ENCODE results near the gene KRT38.

Gene KRT38

GRCh38 chr17:41486316-41486715, 45.5 kb upstream of the KRT38 start:
- no peaks in the 10 kb centered on the region for H3K36me3 ChIP-seq (ENCODE audit: insufficient read depth, low read length)
- no peak for DNase-seq
- H3K4me3 ChIP-seq (ENCODE audit: low read depth in 1 of 2, low read length in 2 of 2), result no peak overlapping the region
- H3K4me1 ChIP-seq (ENCODE audit: insufficient read depth, low read length), result no peaks in the 10 kb centered on the region
- H3K27me3 ChIP-seq (ENCODE audit: insufficient read depth, low read length, poor library complexity), result peaks cover 15% of the 10 kb centered on the region
- no peak overlapping the region for H2AFZ ChIP-seq (ENCODE audit: low read depth, low read length)
- no peak overlapping the region for H3K4me2 ChIP-seq (ENCODE audit: insufficient read depth, low read length)
- H3K27ac ChIP-seq (ENCODE audit: low read length), result no peak overlapping the region
- no peaks in the 10 kb centered on the region for H3K79me2 ChIP-seq (ENCODE audit: insufficient read depth, low read length)
- 0 out of 2 replicates have a peak, but pooled peaks cover 4% of the 10 kb centered on the region for H4K20me1 ChIP-seq (ENCODE audit: insufficient read depth, low read length)
- H3K9ac ChIP-seq (ENCODE audit: low read depth, low read length), result no peak overlapping the region
- TF ChIP-seq CTCF (IDR thresholded peaks at IDR 0.05; ENCODE audit: borderline replicate concordance, extremely low read depth, low read length, poor library complexity, severe bottlenecking) (no peak), EZH2 (IDR thresholded peaks at IDR 0.05; ENCODE audit: borderline replicate concordance, low read depth, low read length, severe bottlenecking) (no peak)
- no peaks in the 10 kb centered on the region for H3K9me3 ChIP-seq (ENCODE audit: insufficient read depth, low read length, severe bottlenecking)
- no peak for ATAC-seq (ENCODE audit: insufficient read depth, low read depth)

- 0 out of 2 replicates have a peak, but pooled peaks cover 4% of the 10 kb centered on the region for H4K20me1 ChIP-seq (ENCODE audit: insufficient read depth, low read length)
- H3K9ac ChIP-seq (ENCODE audit: low read depth, low read length), result no peak overlapping the region
- H3K27me3 ChIP-seq (ENCODE audit: insufficient read depth, low read length, poor library complexity), result peaks cover 8% of the 10 kb centered on the region
- TF ChIP-seq EZH2 (IDR thresholded peaks at IDR 0.05; ENCODE audit: borderline replicate concordance, low read depth, low read length, severe bottlenecking), result no peak
- TF ChIP-seq CTCF (IDR thresholded peaks at IDR 0.05; ENCODE audit: borderline replicate concordance, extremely low read depth, low read length, poor library complexity, severe bottlenecking), result no peak
- H3K4me3 ChIP-seq (ENCODE audit: low read depth in 1 of 2, low read length in 2 of 2), result no peak overlapping the region
- H3K36me3 ChIP-seq (ENCODE audit: insufficient read depth, low read length), result no peaks in the 10 kb centered on the region
- DNase-seq (no peak), ATAC-seq (ENCODE audit: insufficient read depth, low read depth) (no peak)
- H3K4me2 ChIP-seq (ENCODE audit: insufficient read depth, low read length), result no peak overlapping the region
- no peak overlapping the region for H3K27ac ChIP-seq (ENCODE audit: low read length)
- no peak overlapping the region for H2AFZ ChIP-seq (ENCODE audit: low read depth, low read length)
- H3K4me1 ChIP-seq (ENCODE audit: insufficient read depth, low read length), result no peaks in the 10 kb centered on the region
- H3K9me3 ChIP-seq (ENCODE audit: insufficient read depth, low read length, severe bottlenecking), result no peaks in the 10 kb centered on the region
- H3K79me2 ChIP-seq (ENCODE audit: insufficient read depth, low read length), result no peaks in the 10 kb centered on the region
Measured at GRCh38 chr17:41484920-41485904, 44.4 kb upstream of the KRT38 start.

- DNase-seq, result no peak
Measured at GRCh38 chr17:41483991-41484826, 43.4 kb upstream of the KRT38 start.

More at GRCh38 chr17:41483991-41484826, 43.4 kb upstream of the KRT38 start:
- no peak overlapping the region for H2AFZ ChIP-seq (ENCODE audit: low read depth, low read length)
- TF ChIP-seq CTCF (IDR thresholded peaks at IDR 0.05; ENCODE audit: borderline replicate concordance, extremely low read depth, low read length, poor library complexity, severe bottlenecking) (no peak), EZH2 (IDR thresholded peaks at IDR 0.05; ENCODE audit: borderline replicate concordance, low read depth, low read length, severe bottlenecking) (no peak)
- no peaks in the 10 kb centered on the region for H3K36me3 ChIP-seq (ENCODE audit: insufficient read depth, low read length)
- H3K4me3 ChIP-seq (ENCODE audit: low read depth in 1 of 2, low read length in 2 of 2), result no peak overlapping the region
- H3K4me2 ChIP-seq (ENCODE audit: insufficient read depth, low read length), result no peak overlapping the region
- H3K27me3 ChIP-seq (ENCODE audit: insufficient read depth, low read length, poor library complexity), result peaks cover 5% of the 10 kb centered on the region
- H3K9ac ChIP-seq (ENCODE audit: low read depth, low read length), result no peak overlapping the region
- no peak overlapping the region for H3K27ac ChIP-seq (ENCODE audit: low read length)
- 0 out of 2 replicates have a peak, but pooled peaks cover 4% of the 10 kb centered on the region for H4K20me1 ChIP-seq (ENCODE audit: insufficient read depth, low read length)
- H3K79me2 ChIP-seq (ENCODE audit: insufficient read depth, low read length), result no peaks in the 10 kb centered on the region
- no peak for ATAC-seq (ENCODE audit: insufficient read depth, low read depth)
- H3K9me3 ChIP-seq (ENCODE audit: insufficient read depth, low read length, severe bottlenecking), result no peaks in the 10 kb centered on the region
- H3K4me1 ChIP-seq (ENCODE audit: insufficient read depth, low read length), result no peaks in the 10 kb centered on the region

All from DND-41 (cell line).